Thyroid gland (tissue), 4 donors: Measurements from ENCODE around the gene ARHGAP15.

ENCODE experiments used
- CTCF ChIP-seq, 6 experiments: fragments of 200-600 bp in 3 of 6; fragments of 450-650 bp in 3 of 6; sonication (generic) in 3 of 6; IDR thresholded peaks; one replicate each; pipeline ENCODE4 v1.5.1; 2016 to 2019; ENCODE audit warnings: antibody characterized with exemption in 6 of 6, mild to moderate bottlenecking in 2 of 6, inconsistent platforms in 1 of 6, moderate library complexity in 1 of 6
- POLR2A ChIP-seq, 2 donors: fragments of 450-650 bp; IDR thresholded peaks; one replicate each; pipeline ENCODE4 v1.6.1; 2017; ENCODE audit warnings: antibody characterized with exemption in 2 of 2, mild to moderate bottlenecking in 2 of 2, moderate library complexity in 1 of 2

DNA sequence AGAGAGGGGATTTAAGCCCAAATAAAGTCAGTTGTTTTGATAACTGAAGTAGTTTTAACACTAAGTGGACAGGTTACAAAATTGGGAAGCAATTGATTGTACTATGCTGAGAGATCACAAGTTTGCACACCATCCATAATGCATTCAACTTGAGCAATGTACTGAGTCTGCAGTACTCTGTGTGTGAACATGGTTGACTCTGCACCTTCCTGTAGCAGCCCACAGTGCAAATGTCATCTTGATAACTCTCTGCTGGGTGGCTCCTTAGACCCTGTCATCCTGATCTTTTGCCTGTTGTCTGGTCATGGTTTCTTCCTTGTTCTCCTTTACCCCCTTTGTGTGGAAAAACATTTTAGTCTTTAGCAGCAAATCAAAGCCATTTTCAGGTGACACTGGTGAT, 168.0 kb downstream of the ARHGAP15 start:
- TF ChIP-seq CTCF (IDR thresholded peaks at IDR 0.05) (no peak), POLR2A (IDR thresholded peaks at IDR 0.05) (no peak)
